ENCODE results near the gene STS.

The STS gene

DNA sequence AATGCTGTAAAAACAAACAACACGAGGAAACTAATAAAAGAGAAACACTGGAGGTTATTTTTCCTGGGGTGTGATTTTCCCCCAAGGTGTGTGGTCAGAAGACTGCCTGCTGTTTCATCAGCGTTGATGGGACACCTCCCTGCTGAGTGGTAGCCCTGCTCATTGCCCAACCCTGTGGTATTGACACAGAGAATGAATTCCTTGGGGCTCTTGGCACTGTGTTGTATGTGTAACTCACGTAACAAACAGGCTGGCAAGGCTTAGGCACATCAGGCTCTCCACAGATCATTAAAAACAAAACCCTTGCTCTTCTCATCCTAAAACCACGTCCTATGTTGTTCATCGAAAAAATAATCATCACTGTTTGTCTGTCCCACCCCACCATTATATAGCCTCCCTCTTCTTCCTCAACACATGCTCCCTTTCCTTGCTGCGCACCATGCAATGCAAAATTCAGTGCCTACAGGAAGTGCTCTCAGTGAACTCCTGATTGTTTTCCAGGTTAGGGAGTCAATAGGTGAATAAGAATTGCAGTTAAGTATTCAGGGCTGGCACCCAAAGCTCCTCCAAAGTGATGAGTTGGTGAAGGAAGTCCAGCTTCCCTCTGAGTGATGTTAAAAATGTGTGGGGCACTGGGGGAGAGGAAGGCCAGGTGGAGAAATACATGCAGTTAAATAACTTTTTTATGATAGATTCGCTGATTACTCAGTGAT lies 11.8 kb downstream of the STS start:
- ATAC-seq (ENCODE audit: low read depth) (peak; percentile 97), DNase-seq (ENCODE audit: low spot score) (peak; percentile 49)
- peak overlapping the region; percentile 29 for H3K27ac ChIP-seq (ENCODE audit: poor library complexity, severe bottlenecking)
- H3K36me3 ChIP-seq (ENCODE audit: low read depth) = no peaks in the 10 kb centered on the region
- H3K4me3 ChIP-seq (ENCODE audit: severe bottlenecking) = no peak overlapping the region
- peaks cover 10% of the 10 kb centered on the region for H3K4me1 ChIP-seq (ENCODE audit: insufficient read depth, poor library complexity, severe bottlenecking)
- H3K9me3 ChIP-seq (ENCODE audit: severe bottlenecking) = no peaks in the 10 kb centered on the region
- TF ChIP-seq, protein P1, sequence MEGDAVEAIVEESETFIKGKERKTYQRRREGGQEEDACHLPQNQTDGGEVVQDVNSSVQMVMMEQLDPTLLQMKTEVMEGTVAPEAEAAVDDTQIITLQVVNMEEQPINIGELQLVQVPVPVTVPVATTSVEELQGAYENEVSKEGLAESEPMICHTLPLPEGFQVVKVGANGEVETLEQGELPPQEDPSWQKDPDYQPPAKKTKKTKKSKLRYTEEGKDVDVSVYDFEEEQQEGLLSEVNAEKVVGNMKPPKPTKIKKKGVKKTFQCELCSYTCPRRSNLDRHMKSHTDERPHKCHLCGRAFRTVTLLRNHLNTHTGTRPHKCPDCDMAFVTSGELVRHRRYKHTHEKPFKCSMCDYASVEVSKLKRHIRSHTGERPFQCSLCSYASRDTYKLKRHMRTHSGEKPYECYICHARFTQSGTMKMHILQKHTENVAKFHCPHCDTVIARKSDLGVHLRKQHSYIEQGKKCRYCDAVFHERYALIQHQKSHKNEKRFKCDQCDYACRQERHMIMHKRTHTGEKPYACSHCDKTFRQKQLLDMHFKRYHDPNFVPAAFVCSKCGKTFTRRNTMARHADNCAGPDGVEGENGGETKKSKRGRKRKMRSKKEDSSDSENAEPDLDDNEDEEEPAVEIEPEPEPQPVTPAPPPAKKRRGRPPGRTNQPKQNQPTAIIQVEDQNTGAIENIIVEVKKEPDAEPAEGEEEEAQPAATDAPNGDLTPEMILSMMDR (IDR thresholded peaks at IDR 0.05; ENCODE audit: poor library complexity, severe bottlenecking) = no peak
- H3K27me3 ChIP-seq (ENCODE audit: insufficient read depth, poor library complexity, severe bottlenecking) = no peaks in the 10 kb centered on the region

DNA sequence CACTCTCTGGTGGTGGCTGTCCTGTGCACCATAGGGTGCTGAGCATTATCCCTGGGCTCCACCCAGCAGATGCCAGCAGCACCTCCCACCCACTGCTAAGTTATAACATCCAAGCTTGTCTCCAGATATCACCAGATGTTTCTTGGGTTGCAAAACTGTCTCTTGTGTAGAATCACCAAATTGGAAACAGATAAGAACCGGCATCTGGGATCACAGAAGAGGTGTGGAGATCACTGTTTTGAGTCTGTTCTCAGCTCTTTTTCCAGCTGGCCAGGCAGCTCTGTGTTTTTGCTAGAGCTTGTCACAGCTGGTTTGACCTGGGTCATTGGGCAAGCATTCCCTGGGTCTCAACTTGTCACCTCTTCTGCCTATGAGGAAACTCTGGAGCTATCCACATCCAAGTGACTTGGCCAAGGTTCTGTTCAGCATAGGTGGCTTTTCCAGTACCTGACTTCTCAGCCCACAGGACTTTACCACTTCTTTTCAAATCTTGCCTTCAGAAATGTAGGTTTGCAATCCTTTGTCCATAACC lies 15.7 kb downstream of the STS start:
- ATAC-seq (ENCODE audit: low read depth) = no peak
- H3K27ac ChIP-seq (ENCODE audit: poor library complexity, severe bottlenecking) = no peak overlapping the region
- H3K4me1 ChIP-seq (ENCODE audit: insufficient read depth, poor library complexity, severe bottlenecking) = peaks cover 10% of the 10 kb centered on the region
- H3K9me3 ChIP-seq (ENCODE audit: severe bottlenecking) = no peaks in the 10 kb centered on the region
- no peak for DNase-seq (ENCODE audit: low spot score)
- no peaks in the 10 kb centered on the region for H3K27me3 ChIP-seq (ENCODE audit: insufficient read depth, poor library complexity, severe bottlenecking)
- no peaks in the 10 kb centered on the region for H3K36me3 ChIP-seq (ENCODE audit: low read depth)
- TF ChIP-seq, protein P1 (IDR thresholded peaks at IDR 0.05; ENCODE audit: poor library complexity, severe bottlenecking) = no peak
- no peak overlapping the region for H3K4me3 ChIP-seq (ENCODE audit: severe bottlenecking)

DNA sequence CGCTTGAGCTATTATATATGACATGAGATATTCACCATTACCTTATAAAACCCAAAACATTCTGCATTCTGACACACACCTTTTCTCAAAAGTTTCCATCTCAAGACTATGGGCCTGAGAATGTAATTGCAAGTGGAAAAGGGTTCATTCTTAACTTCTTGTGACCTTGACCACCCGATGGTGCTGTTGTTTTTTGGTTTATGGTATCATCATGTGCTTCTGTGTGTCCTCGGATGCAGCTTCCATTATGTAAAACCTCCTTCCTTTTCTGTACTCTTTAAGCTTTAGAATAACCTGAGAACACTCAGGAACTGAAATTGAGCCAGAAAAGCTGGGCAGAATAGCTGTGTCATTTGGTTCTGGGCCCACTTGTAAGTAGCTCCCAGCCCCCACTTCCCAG lies 16.7 kb downstream of the STS start:
- no peaks in the 10 kb centered on the region for H3K36me3 ChIP-seq (ENCODE audit: low read depth)
- TF ChIP-seq, protein P1 (IDR thresholded peaks at IDR 0.05; ENCODE audit: poor library complexity, severe bottlenecking) = no peak
- ATAC-seq (ENCODE audit: low read depth) (no peak), DNase-seq (ENCODE audit: low spot score) (no peak)
- H3K27ac ChIP-seq (ENCODE audit: poor library complexity, severe bottlenecking) = no peak overlapping the region
- H3K9me3 ChIP-seq (ENCODE audit: severe bottlenecking) = no peaks in the 10 kb centered on the region
- H3K4me3 ChIP-seq (ENCODE audit: severe bottlenecking) = no peak overlapping the region
- H3K27me3 ChIP-seq (ENCODE audit: insufficient read depth, poor library complexity, severe bottlenecking) = no peaks in the 10 kb centered on the region
- H3K4me1 ChIP-seq (ENCODE audit: insufficient read depth, poor library complexity, severe bottlenecking) = peaks cover 5% of the 10 kb centered on the region

DNA sequence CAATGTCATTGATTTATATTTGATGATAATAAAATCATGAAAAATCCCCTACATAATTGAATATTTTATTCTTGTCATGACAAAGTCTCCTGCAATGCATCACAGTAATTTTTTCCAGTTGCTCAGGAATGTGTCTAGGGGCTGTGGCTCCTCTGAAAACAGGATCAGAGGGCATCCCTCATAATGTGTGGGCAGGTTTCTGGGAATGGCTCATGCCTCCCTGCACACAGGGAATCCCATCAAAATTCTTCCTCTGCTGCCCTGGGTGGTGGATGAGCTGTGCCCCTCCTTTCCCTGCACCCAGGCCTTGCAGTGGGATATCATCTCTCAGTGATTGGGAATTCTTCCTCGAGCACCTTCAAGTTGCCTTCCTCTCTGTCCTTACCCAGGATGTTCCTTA lies 20.9 kb downstream of the STS start:
- DNase-seq (ENCODE audit: low spot score) = no peak
- no peaks in the 10 kb centered on the region for H3K36me3 ChIP-seq (ENCODE audit: low read depth)
- no peak for ATAC-seq (ENCODE audit: low read depth)
- TF ChIP-seq, protein P1 (IDR thresholded peaks at IDR 0.05; ENCODE audit: poor library complexity, severe bottlenecking) = no peak
- no peaks in the 10 kb centered on the region for H3K27me3 ChIP-seq (ENCODE audit: insufficient read depth, poor library complexity, severe bottlenecking)
- H3K9me3 ChIP-seq (ENCODE audit: severe bottlenecking) = no peaks in the 10 kb centered on the region
- no peak overlapping the region for H3K4me3 ChIP-seq (ENCODE audit: severe bottlenecking)
- no peaks in the 10 kb centered on the region for H3K4me1 ChIP-seq (ENCODE audit: insufficient read depth, poor library complexity, severe bottlenecking)
- H3K27ac ChIP-seq (ENCODE audit: poor library complexity, severe bottlenecking) = no peak overlapping the region

DNA sequence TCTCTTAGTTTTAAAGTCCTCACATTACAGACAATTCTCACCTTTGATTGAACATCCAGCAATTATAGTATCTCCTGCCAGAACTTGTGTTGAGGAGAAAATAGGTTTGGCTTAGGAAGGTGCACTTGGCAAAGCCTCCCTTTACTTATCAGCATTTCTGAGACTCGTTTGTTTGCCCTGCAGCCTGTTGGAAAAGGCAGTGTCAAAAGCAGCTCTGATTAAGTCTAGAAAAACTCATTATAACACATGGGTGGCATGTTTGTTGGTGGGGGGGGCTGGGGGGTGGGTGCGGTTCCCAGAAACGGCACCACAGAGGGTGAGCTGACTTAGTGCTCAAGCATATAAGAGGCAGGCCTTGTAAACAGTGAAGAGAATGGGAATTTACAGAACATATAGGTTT lies 22.1 kb downstream of the STS start:
- H3K4me3 ChIP-seq (ENCODE audit: severe bottlenecking) = no peak overlapping the region
- no peaks in the 10 kb centered on the region for H3K4me1 ChIP-seq (ENCODE audit: insufficient read depth, poor library complexity, severe bottlenecking)
- no peaks in the 10 kb centered on the region for H3K27me3 ChIP-seq (ENCODE audit: insufficient read depth, poor library complexity, severe bottlenecking)
- DNase-seq (ENCODE audit: low spot score) (no peak), ATAC-seq (ENCODE audit: low read depth) (no peak)
- no peak overlapping the region for H3K27ac ChIP-seq (ENCODE audit: poor library complexity, severe bottlenecking)
- H3K36me3 ChIP-seq (ENCODE audit: low read depth) = no peaks in the 10 kb centered on the region
- H3K9me3 ChIP-seq (ENCODE audit: severe bottlenecking) = no peaks in the 10 kb centered on the region
- TF ChIP-seq, protein P1 (IDR thresholded peaks at IDR 0.05; ENCODE audit: poor library complexity, severe bottlenecking) = no peak

All from RWPE2 (cell line).